ENCODE measurements around the gene GDI1. TPM values are rescaled to one million over a fixed set of nuclear protein-coding genes. Genes with fewer than 3 reads are reported as not detected.

The GDI1 gene
- total RNA-seq, 4 donors from 2014 or later, result 50.5 to 83.5 (median 61.5) TPM

DNA sequence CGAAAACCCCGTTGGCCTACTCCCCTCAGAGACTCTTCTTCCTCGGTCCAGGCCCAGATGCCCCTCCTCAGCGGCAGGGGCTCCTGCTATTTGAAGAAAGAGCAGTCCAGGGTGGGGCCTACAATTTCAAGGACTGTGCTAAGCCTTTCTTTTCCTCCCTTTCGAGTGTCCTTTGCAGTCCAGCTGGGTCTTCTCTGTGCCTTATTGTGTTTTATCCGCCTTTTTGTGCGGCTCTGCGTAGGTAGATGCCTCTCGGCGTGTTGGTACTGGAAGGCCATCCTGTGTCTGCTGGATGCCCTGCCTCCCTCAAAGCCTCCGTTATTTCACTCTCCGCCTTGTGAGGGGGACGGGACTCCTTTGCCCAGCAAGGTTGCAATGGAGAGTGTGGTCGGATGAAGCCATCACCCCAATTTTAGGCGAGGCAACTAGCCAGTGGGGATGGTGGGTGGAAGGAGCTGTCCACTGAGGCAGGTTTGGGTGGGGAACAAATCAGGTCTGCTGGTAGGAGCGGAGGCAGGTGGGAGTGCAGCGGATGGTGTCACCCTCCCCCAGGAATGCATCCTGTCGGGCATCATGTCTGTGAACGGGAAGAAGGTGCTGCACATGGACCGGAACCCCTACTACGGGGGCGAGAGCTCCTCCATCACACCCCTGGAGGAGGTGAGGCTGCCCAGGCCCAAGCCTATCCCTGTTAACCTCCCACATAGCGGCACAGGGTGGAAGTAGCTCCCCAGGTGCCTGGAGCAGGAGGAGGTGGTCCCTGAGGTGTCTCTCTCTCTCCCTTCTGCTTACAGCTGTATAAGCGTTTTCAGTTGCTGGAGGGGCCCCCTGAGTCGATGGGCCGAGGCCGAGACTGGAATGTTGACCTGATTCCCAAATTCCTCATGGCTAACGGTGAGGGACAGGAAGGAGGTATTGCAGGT lies 1.3 kb downstream of the GDI1 start:
- 45 to 68% methylated on average over 28 of the region's 28 CpGs for WGBS, 2 donors
- TF ChIP-seq POLR2A (IDR thresholded peaks at IDR 0.05) (no peak), CTCF (IDR thresholded peaks at IDR 0.05) (no peak)
- peak overlapping the region; percentile 32 for H3K4me3 ChIP-seq (ENCODE audit: low read depth, poor library complexity, severe bottlenecking)
- DNase-seq (ENCODE audit: low spot score in 2 of 2), result no peak
- intact Hi-C loops (cut with DNase I; ENCODE audit: low total_unique reads), result no loop called here

- intact Hi-C loops (cut with DNase I; ENCODE audit: low total_unique reads), result no loop called here
- no peak for DNase-seq (ENCODE audit: low spot score in 2 of 2)
- WGBS, 2 donors, result 91 to 93% methylated on average over 10 to 18 of the region's 18 CpGs
Measured at GRCh38 chrX:154439841-154440240, 2.9 kb downstream of the GDI1 start.

GRCh38 chrX:154440623-154441357 lies 3.8 kb downstream of the GDI1 start:
- 72 to 89% methylated on average over 7 to 17 of the region's 17 CpGs for WGBS, 2 donors
- TF ChIP-seq POLR2A (IDR thresholded peaks at IDR 0.05), result no peak
- no peak for TF ChIP-seq CTCF (IDR thresholded peaks at IDR 0.05)
- DNase-seq (ENCODE audit: low spot score in 2 of 2), result no peak
- H3K4me3 ChIP-seq (ENCODE audit: low read depth, poor library complexity, severe bottlenecking), result no peak overlapping the region
- intact Hi-C loops (cut with DNase I; ENCODE audit: low total_unique reads), result no loop called here

More at GRCh38 chrX:154439841-154440240, 2.9 kb downstream of the GDI1 start:
- no peak overlapping the region for H3K4me3 ChIP-seq (ENCODE audit: low read depth, poor library complexity, severe bottlenecking)
- TF ChIP-seq POLR2A (IDR thresholded peaks at IDR 0.05) (no peak), CTCF (IDR thresholded peaks at IDR 0.05) (no peak)

DNA sequence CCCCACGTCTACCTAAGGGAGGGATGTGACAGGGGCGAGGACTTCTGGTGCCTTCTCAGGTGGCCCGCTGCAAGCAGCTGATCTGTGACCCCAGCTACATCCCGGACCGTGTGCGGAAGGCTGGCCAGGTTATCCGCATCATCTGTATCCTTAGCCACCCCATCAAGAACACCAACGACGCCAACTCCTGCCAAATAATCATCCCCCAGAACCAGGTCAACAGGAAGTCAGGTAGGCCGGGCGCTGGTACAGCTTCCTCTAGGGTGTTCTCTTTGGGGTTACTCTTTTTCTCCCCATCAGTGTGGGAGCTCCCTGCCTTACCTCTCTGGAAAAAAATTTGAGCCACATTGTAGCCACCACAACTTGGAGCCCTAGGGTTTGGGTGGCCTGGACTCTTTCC lies 4.6 kb downstream of the GDI1 start:
- WGBS, 2 donors, result 80 to 97% methylated on average over 2 to 10 of the region's 11 CpGs
- no peak for DNase-seq (ENCODE audit: low spot score in 2 of 2)
- intact Hi-C loops (cut with DNase I; ENCODE audit: low total_unique reads), result no loop called here
- no peak overlapping the region for H3K4me3 ChIP-seq (ENCODE audit: low read depth, poor library complexity, severe bottlenecking)
- TF ChIP-seq POLR2A (IDR thresholded peaks at IDR 0.05) (no peak), CTCF (IDR thresholded peaks at IDR 0.05) (no peak)

DNA sequence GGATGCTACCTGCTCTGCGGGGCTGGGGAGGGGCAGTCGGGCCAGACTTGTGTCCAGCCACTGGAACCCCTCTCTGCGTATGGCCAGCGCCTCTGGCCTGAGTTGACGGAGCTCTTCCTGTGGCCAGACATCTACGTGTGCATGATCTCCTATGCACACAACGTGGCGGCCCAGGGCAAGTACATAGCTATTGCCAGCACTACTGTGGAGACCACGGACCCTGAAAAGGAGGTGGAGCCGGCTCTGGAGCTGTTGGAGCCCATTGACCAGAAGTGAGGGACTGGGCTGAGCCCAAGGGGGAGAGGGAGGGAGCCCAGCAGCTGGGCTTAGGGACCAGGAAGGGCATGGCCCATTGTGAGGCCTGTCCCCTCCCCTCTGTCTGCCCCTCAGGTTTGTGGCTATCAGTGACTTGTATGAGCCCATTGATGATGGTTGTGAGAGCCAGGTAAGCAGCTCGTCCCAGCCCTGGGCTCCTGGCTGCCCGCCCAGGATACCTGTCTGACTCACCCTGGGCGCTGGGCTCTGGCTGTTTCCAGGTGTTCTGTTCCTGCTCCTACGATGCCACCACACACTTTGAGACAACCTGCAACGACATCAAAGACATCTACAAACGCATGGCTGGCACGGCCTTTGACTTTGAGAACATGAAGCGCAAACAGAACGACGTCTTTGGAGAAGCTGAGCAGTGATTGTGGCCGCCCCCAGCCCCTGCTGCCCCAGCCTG lies 5.2 kb downstream of the GDI1 start:
- DNase-seq (ENCODE audit: low spot score in 2 of 2), result no peak
- TF ChIP-seq POLR2A (IDR thresholded peaks at IDR 0.05) (no peak), CTCF (IDR thresholded peaks at IDR 0.05) (no peak)
- intact Hi-C loops (cut with DNase I; ENCODE audit: low total_unique reads), result no loop called here
- H3K4me3 ChIP-seq (ENCODE audit: low read depth, poor library complexity, severe bottlenecking), result no peak overlapping the region
- 75 to 82% methylated on average over 6 to 20 of the region's 21 CpGs for WGBS, 2 donors
